Glomerular visceral epithelial cell (primary cell): Measurements from ENCODE around the gene PLCL2.
"Not testable (repeated sequence)": the region's sequence is repeated elsewhere in the genome, so short reads cannot be mapped to it uniquely, and the experiment has no call there.

Experiments used
- DNase-seq: peaks from one replicate; pipeline ENCODE4 v3.0.0-alpha.2; 2016; ENCODE audit errors: extremely low spot score

PLCL2 gene

DNA sequence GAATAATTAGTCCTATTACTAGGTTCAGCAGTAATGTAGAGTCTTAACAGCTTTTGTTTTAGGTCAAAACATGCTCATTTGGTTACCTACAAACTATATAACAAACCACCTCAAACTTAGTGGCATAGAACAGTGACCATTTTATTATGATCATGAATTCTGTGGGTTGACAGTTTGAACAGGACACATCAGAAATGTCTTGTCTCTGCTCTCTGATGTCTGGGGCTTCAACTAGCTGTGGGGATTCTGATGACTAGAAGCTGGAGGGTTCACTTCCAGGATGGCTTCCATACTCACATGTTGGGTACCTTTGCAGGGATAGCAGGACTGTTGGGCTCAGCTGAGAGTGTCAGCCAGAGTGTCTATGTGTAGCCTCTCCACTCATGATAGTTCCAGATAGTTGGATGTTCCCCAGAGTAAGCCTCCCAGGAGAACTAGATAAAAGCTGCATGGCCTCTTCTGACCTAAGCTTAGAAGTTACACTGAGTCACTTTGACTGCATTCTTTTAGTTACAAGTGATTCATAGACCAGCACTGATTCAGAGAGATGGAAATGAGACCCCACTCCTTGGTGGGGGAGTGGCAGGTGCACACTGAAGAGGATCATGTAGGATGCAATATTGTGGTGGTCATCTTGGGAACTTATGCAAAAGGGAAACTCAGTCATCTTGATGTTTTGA, 32.6 kb downstream of the PLCL2 start:
- peak; percentile 41 for DNase-seq

DNA sequence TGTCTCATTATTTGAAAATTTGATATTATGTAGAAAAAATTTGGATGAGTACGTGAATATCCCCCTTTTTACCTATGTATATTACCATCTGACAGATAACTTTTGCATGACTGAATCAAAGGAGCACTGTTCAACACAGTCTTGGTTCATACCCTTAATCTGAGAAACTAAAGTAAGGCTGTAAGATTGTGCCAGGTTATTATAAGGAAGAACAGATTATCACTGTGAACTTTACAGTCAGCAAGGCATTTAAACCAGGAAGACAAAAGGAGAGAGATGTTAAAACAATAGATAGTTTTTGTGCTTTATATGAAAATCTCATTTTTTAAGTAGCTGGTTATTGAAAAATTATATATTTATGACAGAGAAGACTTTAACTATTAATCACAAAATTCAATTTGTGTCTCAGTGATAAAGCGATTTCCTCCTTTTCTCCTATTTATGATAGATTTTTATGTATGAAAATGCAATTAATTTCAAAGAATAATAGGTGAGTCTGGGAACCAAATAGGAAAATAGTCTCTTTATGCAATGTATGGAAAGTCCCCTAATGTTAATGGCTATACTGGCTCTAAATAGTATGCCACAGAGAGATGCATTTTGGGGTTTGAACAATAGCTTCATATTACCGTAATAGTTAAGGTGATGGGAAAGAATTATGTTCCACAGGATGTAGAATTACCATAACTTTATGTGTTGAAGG, 33.4 kb downstream of the PLCL2 start:
- DNase-seq, result no peak

DNA sequence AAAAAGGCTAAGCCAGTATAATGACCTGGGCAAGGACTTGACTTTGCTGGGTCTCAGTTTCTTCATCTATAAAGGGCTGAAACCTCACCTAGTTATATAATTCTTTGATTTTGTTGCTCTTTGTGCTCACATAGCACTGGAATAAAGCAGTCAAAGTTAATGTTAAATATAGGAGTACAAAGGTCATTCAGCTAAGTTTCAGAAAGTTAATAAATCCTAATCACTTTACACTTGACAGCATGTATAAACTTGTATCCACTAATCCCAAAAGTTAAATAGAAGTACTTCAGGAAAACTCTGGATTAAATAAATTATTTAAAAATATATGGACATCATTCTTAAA, 33.9 kb downstream of the PLCL2 start:
- no peak for DNase-seq

DNA sequence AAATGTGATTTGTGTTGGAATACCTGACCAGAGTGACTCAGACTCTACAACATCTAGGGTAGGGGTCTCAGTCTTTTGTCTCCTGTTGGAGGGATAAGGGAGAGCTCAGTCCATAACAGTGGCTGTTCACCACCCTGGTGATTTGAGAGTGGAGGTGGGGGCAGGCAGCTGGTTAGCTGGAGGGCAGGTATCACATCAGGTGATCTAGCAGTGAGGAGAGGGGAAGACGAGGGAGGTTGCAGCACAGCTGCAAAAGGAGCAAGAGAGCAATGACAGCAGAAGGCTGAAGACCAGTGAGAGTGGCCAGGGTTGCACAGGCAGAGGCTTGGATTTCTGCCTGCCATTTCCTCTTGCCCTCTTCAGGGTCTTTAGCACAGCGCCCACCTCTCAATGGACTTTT, 38.4 kb downstream of the PLCL2 start:
- no peak for DNase-seq

DNA sequence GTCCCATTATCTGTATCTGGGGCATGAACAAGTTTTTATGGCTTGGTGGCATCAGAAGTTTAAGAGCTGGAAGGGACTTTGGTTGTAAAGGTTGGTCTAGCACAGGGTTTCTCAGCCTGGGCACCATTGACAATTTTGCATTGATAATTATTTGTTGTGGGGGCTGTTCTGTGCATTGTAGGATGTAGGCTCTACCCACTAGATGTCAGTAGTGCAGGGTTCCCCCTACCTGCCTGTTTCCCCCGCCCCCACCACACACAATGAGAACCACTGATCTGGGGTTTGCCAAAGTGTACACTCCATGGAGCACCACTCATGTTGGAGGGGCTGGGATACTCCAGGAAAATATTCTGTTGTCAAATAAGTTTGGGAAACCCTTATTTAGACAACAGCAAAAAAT, 42.7 kb downstream of the PLCL2 start:
- DNase-seq, result no peak

DNA sequence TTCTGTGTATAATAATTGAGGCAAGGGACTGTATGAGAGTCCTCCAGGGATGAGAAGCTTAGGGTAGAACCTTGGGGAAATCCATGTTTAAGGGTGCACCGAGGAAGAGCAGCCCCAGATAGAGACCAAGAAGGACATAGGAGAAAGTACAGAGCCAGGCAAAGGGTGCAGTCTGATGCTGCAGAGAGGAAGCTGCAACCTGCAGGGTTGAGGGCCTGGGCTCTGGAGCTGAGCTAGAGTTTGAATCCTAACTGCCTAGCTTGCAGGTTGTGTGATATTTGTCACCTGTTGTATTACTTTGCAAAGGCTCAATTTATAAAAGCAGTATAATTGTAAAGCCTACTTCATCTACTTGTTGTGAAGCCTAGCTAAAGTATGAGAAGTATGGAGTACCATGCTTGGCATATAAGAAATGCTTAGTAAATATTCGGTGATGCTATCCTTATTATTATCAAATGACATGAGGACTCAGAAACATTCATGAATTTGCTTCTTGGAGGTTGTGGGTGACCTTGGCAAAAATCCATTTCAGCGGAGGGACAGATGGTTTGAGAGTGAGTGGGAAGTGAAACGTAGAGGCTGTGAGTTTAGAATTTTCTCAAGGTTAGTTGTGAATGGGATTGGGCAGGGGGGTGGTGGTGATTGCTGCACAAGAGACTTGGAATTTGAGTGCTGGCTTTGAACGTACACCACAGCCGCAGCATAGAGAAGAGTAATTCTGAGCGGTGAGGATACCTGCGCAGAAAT, 43.8 kb downstream of the PLCL2 start:
- no peak for DNase-seq

DNA sequence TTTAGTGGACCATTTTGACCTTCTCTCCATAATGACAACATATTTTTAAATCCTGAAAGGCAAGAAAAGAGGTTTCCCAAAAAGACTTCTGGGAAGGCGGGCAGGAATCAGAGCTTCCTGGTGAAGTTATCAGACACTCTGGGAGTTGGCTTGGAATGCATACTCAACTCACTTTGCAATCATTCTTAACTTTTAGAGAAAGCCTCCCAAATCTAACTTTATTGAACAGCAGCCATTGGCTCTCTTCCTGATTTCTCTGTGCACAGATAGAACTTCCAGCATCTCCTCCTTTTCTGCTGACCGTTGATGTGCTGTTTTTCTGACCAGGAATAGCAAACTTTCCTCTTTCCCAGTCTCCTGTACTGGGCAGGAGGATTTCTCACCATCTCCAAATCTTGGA, 44.6 kb downstream of the PLCL2 start:
- DNase-seq, result no peak

DNA sequence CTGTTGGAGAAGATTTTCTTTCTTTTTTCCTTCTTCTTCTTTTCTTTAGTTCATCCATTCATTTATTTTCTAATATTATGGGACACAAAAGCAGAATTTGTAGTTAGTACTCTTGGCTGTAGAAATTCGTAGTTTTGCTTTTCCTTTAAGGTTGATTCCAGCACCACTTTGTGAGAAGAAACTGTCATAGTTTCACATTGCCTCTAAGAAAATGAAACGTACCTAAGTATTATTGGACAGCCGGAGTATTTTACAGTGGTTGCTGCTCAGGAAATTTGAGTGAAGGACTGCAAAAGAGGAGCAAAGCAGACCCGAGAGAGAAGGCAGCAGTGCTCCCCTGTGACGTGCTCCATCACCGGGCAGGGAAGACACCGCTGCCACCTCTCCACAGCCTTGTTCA, 48.1 kb downstream of the PLCL2 start:
- DNase-seq, result no peak

DNA sequence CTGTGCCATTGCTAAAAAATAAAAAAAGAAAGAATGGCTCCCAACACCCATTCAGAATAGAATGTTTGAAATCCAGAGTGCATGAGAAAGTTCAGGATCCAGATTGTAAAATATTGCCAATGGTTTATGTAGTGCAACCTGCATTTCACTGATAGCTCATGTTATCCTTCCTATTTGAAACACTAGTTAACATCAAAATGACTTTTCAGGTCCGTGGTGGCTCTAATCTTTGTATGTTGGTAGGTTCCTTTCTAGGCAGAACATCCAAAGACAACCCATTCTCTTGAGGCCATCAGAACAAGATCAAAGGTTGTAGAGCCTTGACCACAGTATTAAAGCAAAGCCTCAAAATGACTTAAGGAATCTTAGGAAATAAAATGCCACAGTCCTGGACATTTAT, 51.0 kb downstream of the PLCL2 start:
- DNase-seq, result no peak

DNA sequence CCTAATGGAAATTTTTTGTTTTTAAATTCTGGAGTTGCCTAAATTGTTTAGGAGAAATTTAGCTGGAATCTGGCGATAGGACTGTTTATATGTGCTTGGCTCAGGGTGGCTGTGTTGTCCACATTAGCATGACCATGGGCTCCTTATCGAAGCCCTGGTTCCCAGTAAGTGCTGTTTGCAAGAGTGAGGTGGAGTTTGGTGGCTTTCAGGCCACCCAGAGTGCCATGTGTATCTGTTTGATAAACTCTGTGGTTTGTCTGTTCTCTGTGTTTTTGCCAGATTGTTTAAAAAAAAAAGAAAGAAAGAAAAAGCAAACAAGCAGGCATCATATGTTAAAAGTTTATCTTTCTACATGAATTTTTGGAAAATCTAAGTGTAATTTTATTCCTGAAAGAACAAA, 51.5 kb downstream of the PLCL2 start:
- DNase-seq, result no peak

DNA sequence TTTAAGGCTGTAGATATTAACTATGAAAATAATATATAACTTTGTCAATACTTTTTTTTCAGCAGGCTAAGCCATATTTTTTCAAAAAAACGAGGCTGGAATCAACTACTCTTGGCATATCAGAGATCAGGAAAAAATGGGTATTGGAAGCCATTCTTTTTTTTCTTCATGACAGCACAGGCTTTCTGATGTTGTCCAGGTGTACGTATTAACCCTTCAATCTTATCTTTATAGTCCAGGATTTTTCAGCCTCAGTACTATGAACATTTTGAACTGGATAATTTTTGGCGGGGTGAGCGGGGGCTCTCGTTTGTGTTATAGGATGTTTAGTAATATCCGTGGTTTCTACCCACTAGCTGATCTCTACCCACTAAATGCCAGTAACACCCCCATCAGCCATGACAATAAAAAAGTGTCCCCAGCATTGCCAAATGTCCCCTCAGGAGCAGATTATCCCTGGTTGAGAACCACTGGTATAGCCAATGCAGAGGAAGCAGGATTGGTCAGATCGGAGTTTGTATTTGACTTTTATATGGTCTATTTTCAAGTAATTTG, 52.0 kb downstream of the PLCL2 start:
- DNase-seq, result no peak

DNA sequence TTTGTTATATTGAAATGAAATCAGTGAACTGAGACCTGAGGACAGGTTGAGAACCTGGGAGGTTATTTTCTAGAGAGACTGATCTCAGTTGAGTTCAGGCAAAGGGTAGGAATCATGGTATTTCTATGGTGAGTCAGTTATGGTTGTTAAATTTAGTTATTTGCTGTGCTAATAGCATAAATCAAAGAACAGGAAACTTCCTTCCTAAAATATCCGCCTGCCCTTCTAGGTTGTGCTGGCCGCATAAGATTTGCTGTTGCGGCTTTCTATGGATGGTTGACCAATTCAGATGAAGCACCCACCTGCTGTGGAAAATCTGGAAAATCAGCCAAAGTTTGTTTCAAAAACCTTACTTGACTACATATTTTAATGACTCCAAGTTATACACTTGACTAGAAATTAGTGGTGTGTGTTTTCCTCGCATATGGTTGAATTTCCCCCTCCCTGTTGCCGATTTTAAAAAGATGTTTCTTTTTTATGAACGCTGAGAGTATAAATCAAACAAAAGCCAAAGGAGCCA, 52.6 kb downstream of the PLCL2 start:
- DNase-seq, result no peak

DNA sequence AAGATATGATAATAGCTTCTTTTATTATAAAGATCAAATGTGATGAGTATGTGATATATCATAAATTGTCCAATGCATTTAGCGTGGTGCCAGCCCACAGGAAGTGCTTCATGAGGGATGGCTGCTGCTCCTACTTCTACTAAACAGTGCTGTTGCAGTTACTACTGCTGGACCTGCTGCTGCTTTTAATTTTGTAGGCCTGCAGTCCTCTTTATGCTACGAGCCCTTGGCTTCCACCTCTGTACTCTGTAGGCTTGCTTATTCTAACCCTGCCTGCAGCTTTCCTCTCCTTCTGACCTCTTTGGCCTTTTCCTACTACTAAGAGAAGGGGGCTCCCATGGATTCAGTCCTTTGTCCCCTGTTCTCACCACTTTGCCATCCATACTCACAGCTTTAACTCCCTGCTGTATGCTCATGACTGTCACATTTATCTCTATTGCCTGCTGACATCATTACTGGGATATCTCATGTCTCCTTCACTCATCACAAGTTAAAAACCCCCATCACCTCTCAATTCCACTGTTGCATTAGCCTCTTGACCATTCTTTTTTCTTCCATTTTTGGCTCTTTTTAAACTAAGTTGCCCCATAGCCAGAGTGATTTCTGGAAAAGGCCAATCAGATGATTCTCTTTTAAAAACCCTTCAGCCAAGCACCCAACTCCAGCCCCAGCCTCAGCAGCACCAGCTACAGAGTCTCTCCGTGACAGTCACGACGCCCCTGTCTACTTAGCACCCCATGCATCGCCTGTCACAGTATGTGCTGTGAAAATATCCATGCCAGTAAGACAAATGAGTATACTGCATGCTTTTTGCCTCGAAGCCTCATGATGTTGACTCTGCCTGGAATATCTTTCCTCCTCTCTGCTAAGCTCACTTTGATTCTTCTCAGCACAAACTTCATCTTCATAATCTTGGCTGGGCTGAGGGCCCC, 56.3 kb downstream of the PLCL2 start:
- DNase-seq, result no peak

DNA sequence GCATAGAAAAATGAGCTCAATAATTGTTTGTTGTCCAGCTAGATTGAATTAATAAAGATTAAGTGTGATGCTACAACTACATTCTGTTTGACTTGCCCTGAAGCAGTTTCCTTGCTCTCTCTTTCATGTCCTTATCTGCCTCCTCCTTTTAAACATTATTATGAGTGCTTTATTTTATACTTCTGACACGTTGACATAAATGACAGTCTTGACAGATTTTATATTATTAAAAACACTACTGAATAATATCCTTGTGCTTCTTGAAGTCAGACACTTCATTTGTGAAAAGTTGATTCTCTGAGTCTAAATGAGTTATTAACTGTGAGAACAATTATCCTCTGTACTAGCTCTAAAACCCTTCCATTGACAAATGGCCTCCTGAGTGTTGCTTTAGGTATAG, 58.2 kb downstream of the PLCL2 start:
- DNase-seq, result no peak

DNA sequence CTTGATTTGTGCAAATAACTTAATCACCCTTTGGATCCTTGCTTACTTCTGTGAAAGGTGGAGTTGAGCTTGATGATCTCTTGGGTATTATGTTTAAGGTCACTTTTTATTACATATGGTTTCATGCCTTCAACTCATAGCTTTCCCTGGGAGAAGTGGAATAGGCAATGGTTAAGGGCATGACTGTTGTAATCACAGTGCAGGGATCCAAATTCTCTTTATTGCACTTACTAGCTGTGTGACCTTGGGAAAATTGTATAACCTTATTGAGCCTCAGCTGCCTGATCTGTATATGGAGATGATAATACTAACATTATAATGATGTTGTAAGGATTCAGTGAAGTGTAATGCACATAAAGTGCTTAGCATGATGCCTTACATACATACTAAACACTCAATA, 59.1 kb downstream of the PLCL2 start:
- no peak for DNase-seq

DNA sequence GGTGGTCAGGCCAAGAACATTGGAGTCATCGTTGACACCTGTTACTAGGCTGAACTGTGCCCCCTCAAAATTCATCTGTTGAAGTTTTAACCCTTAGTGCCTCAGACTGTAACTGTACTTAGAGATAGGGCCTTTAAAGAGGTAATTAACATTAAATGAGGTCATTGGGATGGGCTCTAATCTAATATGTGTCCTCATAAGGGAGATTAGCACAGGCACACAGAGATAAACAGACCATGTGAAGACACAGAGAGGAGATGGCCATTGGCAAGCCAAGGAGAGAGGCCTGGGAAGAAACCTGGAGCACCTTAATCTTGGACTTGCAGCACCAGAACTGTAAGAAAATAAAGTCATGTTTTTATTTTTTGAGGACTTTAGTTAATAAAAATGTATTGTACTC, 59.6 kb downstream of the PLCL2 start:
- no peak for DNase-seq

DNA sequence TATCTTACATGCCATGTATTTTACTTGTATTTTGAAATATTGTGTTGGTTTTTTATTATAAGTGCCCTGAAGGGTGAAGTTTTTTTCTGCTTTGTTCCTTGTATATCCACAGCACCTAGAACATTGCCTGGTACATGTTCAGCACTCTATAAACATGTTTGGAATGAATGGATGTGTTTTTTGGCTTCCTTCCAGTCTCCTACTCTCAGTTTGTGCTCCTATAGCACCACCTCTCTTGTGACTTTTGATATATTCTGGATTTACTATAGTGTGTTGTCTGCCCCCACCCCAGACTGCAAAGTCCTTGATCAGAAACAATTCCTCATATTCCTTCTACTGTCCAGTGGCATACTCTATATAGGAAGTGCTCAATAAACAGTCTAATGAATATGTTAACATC, 60.6 kb downstream of the PLCL2 start:
- DNase-seq, result peak; percentile 5

DNA sequence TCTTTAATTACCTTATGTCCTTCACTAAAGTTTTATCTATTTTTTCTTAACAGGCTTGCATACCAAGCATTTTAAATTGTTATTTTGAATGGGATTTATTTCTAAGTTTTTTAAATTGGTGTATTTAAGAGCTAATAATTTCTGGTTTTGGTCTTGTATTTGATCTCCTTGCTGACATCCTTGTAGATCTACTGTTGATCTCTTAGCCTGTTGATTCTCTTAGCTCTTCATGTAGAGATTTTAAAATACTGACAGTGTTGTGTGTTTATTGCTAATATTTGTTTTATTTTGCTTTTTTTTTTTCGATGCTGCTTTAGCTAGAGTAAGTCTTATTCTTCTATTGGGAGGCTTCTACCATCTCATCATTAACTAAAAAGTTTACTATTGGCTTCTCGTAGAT, 65.5 kb downstream of the PLCL2 start:
- no peak for DNase-seq

DNA sequence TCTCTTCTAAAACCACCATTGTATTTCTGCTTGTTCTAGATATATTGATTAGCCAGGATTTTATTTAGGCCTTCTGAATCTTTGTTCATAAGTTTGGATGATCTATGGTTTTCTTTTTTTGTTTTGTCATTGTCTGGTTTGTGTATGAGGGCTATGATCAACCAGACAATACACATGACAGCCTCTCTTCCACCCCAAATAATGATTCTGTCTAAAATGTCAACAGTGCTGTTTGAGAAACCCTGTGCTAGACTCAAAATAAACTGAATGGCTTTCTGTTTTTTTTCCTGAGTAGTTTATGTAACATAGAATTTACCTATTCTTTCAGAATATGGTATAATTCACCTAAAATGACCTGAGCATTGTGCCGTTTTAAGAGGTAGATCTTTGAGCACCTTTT, 66.1 kb downstream of the PLCL2 start:
- no peak for DNase-seq

DNA sequence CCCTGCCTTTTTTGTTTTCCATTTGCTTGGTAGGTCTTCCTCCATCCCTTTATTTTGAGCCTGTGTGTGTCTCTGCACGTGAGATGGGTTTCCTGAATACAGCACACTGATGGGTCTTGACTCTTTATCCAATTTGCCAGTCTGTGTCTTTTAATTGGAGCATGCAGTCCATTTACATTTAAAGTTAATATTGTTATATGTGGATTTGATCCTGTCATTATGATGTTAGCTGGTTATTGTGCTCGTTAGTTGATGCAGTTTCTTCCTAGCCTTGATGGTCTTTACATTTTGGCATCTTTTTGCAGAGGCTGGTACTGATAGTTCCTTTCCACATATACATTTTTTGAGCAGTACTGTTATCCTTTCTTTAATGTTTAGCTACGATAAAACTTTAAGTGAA, 73.1 kb downstream of the PLCL2 start:
- DNase-seq, result not testable (repeated sequence)

DNA sequence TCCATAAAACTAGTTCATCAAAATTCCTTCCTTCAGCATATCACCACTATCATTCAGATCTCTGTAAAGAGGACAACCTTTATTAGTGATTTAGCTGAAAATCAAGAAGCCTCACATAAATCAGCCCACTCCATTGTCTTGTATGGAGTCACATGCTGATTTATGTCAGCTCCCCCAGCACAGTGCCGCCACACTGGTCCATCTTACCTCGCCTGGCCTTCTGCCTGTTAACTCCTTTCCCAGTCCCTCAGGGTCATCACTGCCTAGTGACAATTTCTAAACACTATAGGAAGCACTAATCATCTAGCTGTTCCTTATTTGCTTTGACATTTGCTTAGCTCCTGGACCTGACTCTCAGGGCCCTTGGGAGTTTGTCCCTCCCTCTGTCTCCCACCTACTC, 75.4 kb downstream of the PLCL2 start:
- no peak for DNase-seq
